GM18507 (cell line): ENCODE data around the gene MTNR1A.

Source experiments
- DNase-seq: peaks from one replicate; pipeline ENCODE4 v3.0.0; 2011; ENCODE audit warnings: low read depth; ENCODE audit not compliant: insufficient read length; ENCODE audit errors: extremely low spot score
- FAIRE-seq: peaks from 2 replicates; lab custom pipeline; 2011; peaks lifted over from hg19 to GRCh38; lab: Jason Lieb, UNC

MTNR1A gene

GRCh38 chr4:186501554-186501953, 53.8 kb downstream of the MTNR1A start:
- FAIRE-seq (no peak), DNase-seq (no peak)

- no peak for FAIRE-seq
- no peak for DNase-seq
These were observed 54.6 kb downstream of the MTNR1A start for GRCh38 chr4:186500721-186501304.

GRCh38 chr4:186499467-186499866, 55.9 kb downstream of the MTNR1A start:
- DNase-seq (no peak), FAIRE-seq (no peak)

- DNase-seq (no peak), FAIRE-seq (no peak)
These were observed 58.3 kb downstream of the MTNR1A start for GRCh38 chr4:186497043-186497442.

GRCh38 chr4:186494496-186494895, 60.9 kb downstream of the MTNR1A start:
- DNase-seq (no peak), FAIRE-seq (no peak)

- FAIRE-seq (no peak), DNase-seq (no peak)
These were observed 67.6 kb downstream of the MTNR1A start for GRCh38 chr4:186487726-186488125.

GRCh38 chr4:186486172-186486571, 69.2 kb downstream of the MTNR1A start:
- FAIRE-seq: no peak
- DNase-seq: no peak

- DNase-seq (no peak), FAIRE-seq (no peak)
These were observed 69.8 kb downstream of the MTNR1A start for GRCh38 chr4:186485561-186486062.

- no peak for DNase-seq
- no peak for FAIRE-seq
These were observed 70.2 kb downstream of the MTNR1A start for GRCh38 chr4:186485150-186485549.

- FAIRE-seq (no peak), DNase-seq (no peak)
These were observed 71.7 kb downstream of the MTNR1A start for GRCh38 chr4:186483656-186484055.
